Neuronal stem cell (in vitro differentiated cells): ENCODE measurements around the gene LORICRIN.

ENCODE experiments used
- DNase-seq: peaks from one replicate; pipeline ENCODE4 v3.0.0-alpha.2; 2013; ENCODE audit warnings: low spot score
- H2AFZ ChIP-seq: one replicate; pipeline ENCODE4 v1.6.1; 2013; ENCODE audit warnings: mild to moderate bottlenecking, low read length, inconsistent platforms
- H2AK5ac ChIP-seq: 2 replicates; pipeline ENCODE4 v1.6.1; 2013; ENCODE audit warnings: low read depth, mild to moderate bottlenecking, inconsistent platforms, low read length, moderate library complexity, mixed read lengths
- H2BK120ac ChIP-seq: 2 replicates; pipeline ENCODE4 v1.6.1; 2013; ENCODE audit warnings: low read depth, mild to moderate bottlenecking, inconsistent platforms, low read length, moderate library complexity, mixed read lengths
- H2BK12ac ChIP-seq: one replicate; pipeline ENCODE4 v1.6.1; 2013; ENCODE audit warnings: low read length, inconsistent platforms
- H2BK15ac ChIP-seq: 2 replicates; pipeline ENCODE4 v1.6.1; 2013; ENCODE audit warnings: mild to moderate bottlenecking, low read length, inconsistent platforms, mixed read lengths
- H2BK5ac ChIP-seq: one replicate; pipeline ENCODE4 v1.6.1; 2013; ENCODE audit warnings: inconsistent platforms, mild to moderate bottlenecking, low read length, moderate library complexity
- H3K14ac ChIP-seq: one replicate; pipeline ENCODE4 v1.6.1; 2013; ENCODE audit warnings: low read length, inconsistent platforms
- H3K18ac ChIP-seq: 2 replicates; pipeline ENCODE4 v1.6.1; 2013; ENCODE audit warnings: low read length, inconsistent platforms
- H3K23ac ChIP-seq: 2 replicates; pipeline ENCODE4 v1.6.1; 2013; ENCODE audit warnings: low read depth, mild to moderate bottlenecking, mixed read lengths, low read length, inconsistent platforms; ENCODE audit not compliant: poor library complexity
- H3K27ac ChIP-seq: replicated peaks from 3 replicates; pipeline ENCODE4 v1.5.1; 2013; ENCODE audit warnings: low read length, inconsistent platforms
- H3K27me3 ChIP-seq, 3 experiments: 2 replicates each; pipeline ENCODE4 v1.6.1; 2013; ENCODE audit warnings: low read length in 3 of 3, mild to moderate bottlenecking in 2 of 3, inconsistent platforms in 1 of 3, low read depth in 1 of 3, mixed read lengths in 1 of 3, moderate library complexity in 1 of 3; ENCODE audit not compliant: control insufficient read depth in 3 of 3, insufficient read depth in 3 of 3
- H3K36me3 ChIP-seq, 2 donors: replicated peaks in 1 of 2; 2 replicates each; pipeline ENCODE4 v1.6.1; 2013; ENCODE audit warnings: low read length in 2 of 2; ENCODE audit not compliant: control insufficient read depth in 2 of 2, insufficient read depth in 2 of 2
- H3K4ac ChIP-seq: 2 replicates; pipeline ENCODE4 v1.6.1; 2013; ENCODE audit warnings: inconsistent platforms, mild to moderate bottlenecking, low read length, moderate library complexity
- H3K4me1 ChIP-seq, 2 donors: 1 replicate in 1 of 2; 2 replicates in 1 of 2; pipeline ENCODE4 v1.6.1; 2013; ENCODE audit warnings: low read length in 2 of 2, low read depth in 1 of 2; ENCODE audit not compliant: control insufficient read depth in 2 of 2, insufficient read depth in 1 of 2
- H3K4me2 ChIP-seq: one replicate; pipeline ENCODE4 v1.6.1; 2013; ENCODE audit warnings: mild to moderate bottlenecking, low read length, inconsistent platforms; ENCODE audit not compliant: insufficient read depth, poor library complexity, severe bottlenecking
- H3K4me3 ChIP-seq, 2 donors: 2 replicates each; pipeline ENCODE4 v1.5.1; 2013; ENCODE audit warnings: low read length in 2 of 2, mild to moderate bottlenecking in 2 of 2, inconsistent platforms in 1 of 2, moderate library complexity in 1 of 2
- H3K79me1 ChIP-seq: one replicate; pipeline ENCODE4 v1.6.1; 2013; ENCODE audit warnings: low read depth, mild to moderate bottlenecking, inconsistent platforms, low read length, moderate library complexity
- H3K9ac ChIP-seq: one replicate; pipeline ENCODE4 v1.6.1; 2013; ENCODE audit warnings: mild to moderate bottlenecking, low read depth, low read length, inconsistent platforms; ENCODE audit not compliant: poor library complexity
- H3K9me3 ChIP-seq, 2 donors: replicated peaks in 1 of 2; 2 replicates each; pipeline versions ENCODE3 to v1.6.1; 2013; ENCODE audit warnings: low read length in 2 of 2, mild to moderate bottlenecking in 2 of 2, inconsistent platforms in 1 of 2, low read depth in 1 of 2, mixed read lengths in 1 of 2, moderate library complexity in 1 of 2; ENCODE audit not compliant: control insufficient read depth in 2 of 2, insufficient read depth in 1 of 2
- H4K8ac ChIP-seq: one replicate; pipeline ENCODE4 v1.6.1; 2013; ENCODE audit warnings: low read depth, mild to moderate bottlenecking, inconsistent platforms, low read length, moderate library complexity
- H4K91ac ChIP-seq: one replicate; pipeline ENCODE4 v1.6.1; 2013; ENCODE audit warnings: low read length, low read depth, mild to moderate bottlenecking, inconsistent platforms; ENCODE audit not compliant: poor library complexity
- WGBS, 2 donors: extraction: QIAGEN DNeasy Blood & Tissue Kit; methylation state at CpG; one replicate each; pipeline ENCODE4 v1.1.7; 2013; ENCODE audit warnings: missing lambda C conversion rate in 2 of 2, mixed read lengths in 1 of 2; ENCODE audit not compliant: insufficient read length in 2 of 2, insufficient replicate concordance in 1 of 2; ENCODE audit errors: extremely low coverage in 2 of 2; 5-methylcytosine and 5-hydroxymethylcytosine counted together

LORICRIN gene

GRCh38 chr1:153248176-153248879 lies 11.2 kb upstream of the LORICRIN start:
- Histone ChIP-seq H3K4ac (no peak overlapping the region), H2BK12ac (no peak overlapping the region), H3K36me3 (no peaks in the 10 kb centered on the region), H3K9me3 (no peaks in the 10 kb centered on the region), H3K23ac (no peak overlapping the region), H4K8ac (no peak overlapping the region), H3K9ac (no peak overlapping the region), H2BK5ac (no peak overlapping the region), H3K4me1 (peaks cover 0 to 4% of the 10 kb centered on the region in 2 donors), H4K91ac (no peak overlapping the region), H3K18ac (no peak overlapping the region), H3K4me3 (no peak overlapping the region), H3K14ac (no peak overlapping the region), H3K79me1 (no peaks in the 10 kb centered on the region), H3K27ac (no peak overlapping the region), H2BK15ac (no peak overlapping the region), H3K27me3 (no peaks in the 10 kb centered on the region), H3K4me2 (no peak overlapping the region), H2AK5ac (no peak overlapping the region), H2BK120ac (no peak overlapping the region), H2AFZ (no peak overlapping the region)
- no CpG with 5 or more reads among the region's 5 CpGs for WGBS, 2 donors
- no peak for DNase-seq

GRCh38 chr1:153250166-153250565 lies 9.3 kb upstream of the LORICRIN start:
- no peak overlapping the region for H2BK120ac ChIP-seq
- no peak overlapping the region for H3K9ac ChIP-seq
- no peaks in the 10 kb centered on the region for H3K79me1 ChIP-seq
- no CpG with 5 or more reads among the region's 1 CpG for WGBS, 2 donors
- no peak overlapping the region for H4K91ac ChIP-seq
- no peak overlapping the region for H3K4me3 ChIP-seq
- no peak overlapping the region for H2BK15ac ChIP-seq
- no peaks in the 10 kb centered on the region for H3K9me3 ChIP-seq
- H3K18ac ChIP-seq = no peak overlapping the region
- no peak overlapping the region for H4K8ac ChIP-seq
- H3K14ac ChIP-seq = no peak overlapping the region
- no peak for DNase-seq
- H3K4me1 ChIP-seq = peaks cover 0 to 4% of the 10 kb centered on the region in 2 donors
- no peak overlapping the region for H3K4ac ChIP-seq
- no peak overlapping the region for H3K23ac ChIP-seq
- H3K27me3 ChIP-seq = no peaks in the 10 kb centered on the region
- no peak overlapping the region for H2BK12ac ChIP-seq
- H2AK5ac ChIP-seq = no peak overlapping the region
- H2AFZ ChIP-seq = no peak overlapping the region
- no peaks in the 10 kb centered on the region for H3K36me3 ChIP-seq
- H3K27ac ChIP-seq = no peak overlapping the region
- H3K4me2 ChIP-seq = no peak overlapping the region
- H2BK5ac ChIP-seq = no peak overlapping the region

GRCh38 chr1:153251087-153251486 lies 8.4 kb upstream of the LORICRIN start:
- Histone ChIP-seq H3K27ac (no peak overlapping the region), H2AK5ac (no peak overlapping the region), H2AFZ (no peak overlapping the region), H4K91ac (no peak overlapping the region), H3K18ac (no peak overlapping the region), H3K9ac (no peak overlapping the region), H3K23ac (no peak overlapping the region), H3K4ac (no peak overlapping the region), H2BK15ac (no peak overlapping the region), H2BK5ac (no peak overlapping the region), H3K4me1 (peaks cover 0 to 4% of the 10 kb centered on the region in 2 donors), H3K4me3 (no peak overlapping the region), H3K36me3 (no peaks in the 10 kb centered on the region), H3K79me1 (no peaks in the 10 kb centered on the region), H4K8ac (no peak overlapping the region), H3K4me2 (no peak overlapping the region), H2BK12ac (no peak overlapping the region), H3K14ac (no peak overlapping the region), H2BK120ac (no peak overlapping the region), H3K27me3 (no peaks in the 10 kb centered on the region), H3K9me3 (no peaks in the 10 kb centered on the region)
- no CpG with 5 or more reads among the region's 2 CpGs for WGBS, 2 donors
- DNase-seq = no peak

- no peak overlapping the region for H4K91ac ChIP-seq
- no peak overlapping the region for H2AK5ac ChIP-seq
- no peak overlapping the region for H2BK120ac ChIP-seq
- H2BK15ac ChIP-seq = no peak overlapping the region
- no CpG with 5 or more reads among the region's 3 CpGs for WGBS, 2 donors
- no peak overlapping the region for H3K18ac ChIP-seq
- H3K27ac ChIP-seq = no peak overlapping the region
- H2BK12ac ChIP-seq = no peak overlapping the region
- no peaks in the 10 kb centered on the region for H3K36me3 ChIP-seq
- H3K9me3 ChIP-seq = no peaks in the 10 kb centered on the region
- no peak overlapping the region for H3K9ac ChIP-seq
- no peak overlapping the region for H2AFZ ChIP-seq
- H4K8ac ChIP-seq = no peak overlapping the region
- H3K14ac ChIP-seq = no peak overlapping the region
- H3K4ac ChIP-seq = no peak overlapping the region
- no peaks in the 10 kb centered on the region for H3K27me3 ChIP-seq
- H3K79me1 ChIP-seq = no peaks in the 10 kb centered on the region
- H2BK5ac ChIP-seq = no peak overlapping the region
- H3K4me2 ChIP-seq = no peak overlapping the region
- no peak for DNase-seq
- peaks cover 0 to 4% of the 10 kb centered on the region in 2 donors for H3K4me1 ChIP-seq
- no peak overlapping the region for H3K4me3 ChIP-seq
- no peak overlapping the region for H3K23ac ChIP-seq
These were observed 7.9 kb upstream of the LORICRIN start for GRCh38 chr1:153251562-153251961.
